A172 (cell line): ENCODE results near the gene MSTO1. TPM values are rescaled to one million over a fixed set of nuclear protein-coding genes. Genes with fewer than 3 reads are reported as not detected.
"Not testable (repeated sequence)": the region's sequence is repeated elsewhere in the genome, so short reads cannot be mapped to it uniquely, and the experiment has no call there.

Experiments
- DNase-seq: peaks from one replicate; pipeline ENCODE4 v3.0.0-alpha.2; 2015; ENCODE audit warnings: low spot score
- total RNA-seq: library from RNA; depleted of rRNA; stranded (reverse); fragments of >200 nt; shearing (Covaris generic); gene quantifications from 2 replicates; pipeline ENCODE4 v1.2.3, GENCODE V29; 2014; rRNA removed

The MSTO1 gene
- total RNA-seq = 34.3 and 42.7 TPM in 2 replicates

GRCh38 chr1:155609515-155610256, at the start of gene MSTO1:
MSTO1 (plus strand) TSS chr1:155610218; CDS start chr1:155610249, 31 bp downstream.
- DNase-seq = peak; percentile 100

DNA sequence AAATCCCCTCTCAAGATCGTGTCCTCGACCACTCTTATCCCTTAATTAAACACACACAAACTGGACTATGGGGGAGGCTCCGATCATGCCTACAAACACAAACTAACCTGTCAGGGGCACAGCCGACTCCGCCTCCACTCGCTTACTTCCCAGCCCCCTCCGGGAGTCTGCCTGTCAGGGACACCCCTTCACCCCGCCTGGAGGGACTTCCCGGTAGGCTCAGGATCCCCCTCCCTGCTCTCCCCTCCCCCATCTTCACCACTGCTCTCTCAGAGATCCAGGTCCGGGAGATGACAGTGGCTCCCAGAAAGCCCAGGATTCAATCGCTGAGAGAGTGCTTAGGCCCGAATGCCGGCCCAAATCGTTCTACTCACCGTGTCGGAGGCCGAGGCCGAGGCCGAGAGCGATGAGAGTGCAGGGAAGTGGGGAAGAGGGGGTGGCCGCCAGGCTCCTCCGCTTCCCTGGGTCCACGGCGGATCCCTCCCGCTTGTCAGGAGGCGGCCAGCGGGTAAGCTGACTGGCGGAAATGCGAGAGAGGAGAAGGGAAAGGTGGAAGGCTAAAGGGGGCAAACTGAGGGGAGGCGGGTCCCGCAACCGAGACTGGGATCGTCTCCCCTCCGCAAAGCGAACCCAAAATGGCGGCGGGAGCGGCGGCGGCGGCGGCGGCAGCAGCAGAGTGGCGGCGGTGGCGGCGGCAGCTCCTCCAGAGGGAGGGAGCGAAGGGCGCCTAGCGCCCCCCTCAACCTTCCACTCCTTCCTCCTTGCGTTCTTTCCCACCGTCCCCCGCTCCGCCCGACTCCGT, 48.0 kb upstream of the MSTO1 start:
- peak; percentile 23 for DNase-seq

DNA sequence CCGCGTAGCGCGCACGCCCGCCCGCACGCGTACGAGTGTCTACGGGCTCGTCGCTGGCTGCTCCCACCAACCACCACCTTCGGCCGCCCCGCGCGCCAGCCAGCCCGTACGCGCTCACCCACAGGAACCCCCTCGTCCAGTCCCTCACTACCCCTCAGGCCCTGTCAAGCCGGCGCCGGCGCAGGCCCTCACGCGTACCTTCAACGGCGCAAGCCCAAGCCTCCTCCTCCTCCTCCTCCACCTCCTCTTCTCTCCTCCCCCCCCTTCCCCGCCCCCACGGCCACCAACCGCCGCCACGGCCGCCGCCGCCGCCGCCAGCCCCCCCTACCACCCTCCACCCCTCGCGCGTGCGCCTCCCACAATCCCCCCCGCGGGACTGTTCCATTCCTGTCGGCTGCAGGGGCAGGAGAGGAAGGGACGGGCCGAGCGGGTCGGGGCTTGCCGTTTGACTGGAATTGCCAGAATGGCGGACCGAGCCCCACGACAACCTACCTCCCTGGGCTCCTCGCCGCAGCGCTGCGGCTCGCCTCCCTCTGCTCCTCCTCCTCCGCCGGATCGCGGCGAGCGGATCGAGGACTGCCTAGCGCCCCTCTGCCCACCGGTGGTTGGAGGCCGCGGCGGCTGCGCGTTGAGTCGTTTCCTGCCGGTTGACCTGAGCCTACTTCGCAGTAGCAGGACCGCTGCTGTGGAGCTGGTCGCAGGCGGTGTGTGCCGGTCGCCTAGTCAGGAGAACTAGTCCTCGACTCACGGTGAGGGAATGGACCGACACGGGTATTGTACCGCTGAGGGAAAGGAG, 47.2 kb upstream of the MSTO1 start, which contains the start of gene ASH1L:
Gene ASH1L, minus strand, starts transcription at position 223 of the 796 bp plus-strand sequence. CDS start 41,284 bp downstream, outside the sequence.
- DNase-seq = peak; percentile 93

- DNase-seq = not testable (repeated sequence)
Measured at GRCh38 chr1:155563377-155564022, 46.5 kb upstream of the MSTO1 start.

DNA sequence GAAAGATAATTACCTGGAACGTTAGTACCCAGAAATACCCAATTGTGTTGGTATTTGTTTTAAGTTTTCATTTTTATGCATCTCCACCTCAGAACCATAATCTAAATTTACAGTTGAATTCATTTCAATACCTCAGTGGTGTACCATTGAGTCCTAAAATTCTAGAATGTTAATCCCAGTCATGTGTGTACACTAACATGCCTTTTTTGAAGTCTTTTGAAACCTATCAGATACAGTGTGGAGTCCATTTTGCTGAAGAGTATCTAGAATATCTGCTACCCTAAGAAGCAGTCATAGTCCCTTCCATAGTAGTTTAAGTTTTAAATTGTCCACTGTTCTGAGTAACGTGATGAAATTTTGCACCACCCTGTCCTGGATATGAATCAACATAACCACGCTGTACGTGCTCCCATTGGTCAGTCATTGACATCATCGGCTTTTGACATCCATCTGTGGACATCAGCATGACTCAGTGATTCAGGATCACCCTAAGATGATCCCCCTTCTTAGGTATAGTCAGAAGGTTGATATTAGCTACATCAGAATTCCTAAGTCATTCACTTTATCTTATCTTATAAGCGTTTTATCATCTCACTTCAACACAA, 39.9 kb upstream of the MSTO1 start:
- peak; percentile 83 for DNase-seq

GRCh38 chr1:155570593-155570990, 39.4 kb upstream of the MSTO1 start:
- no peak for DNase-seq

- no peak for DNase-seq
Measured at GRCh38 chr1:155574077-155574476, 35.9 kb upstream of the MSTO1 start.

GRCh38 chr1:155575608-155576007, 34.4 kb upstream of the MSTO1 start:
- DNase-seq = not testable (repeated sequence)

DNA sequence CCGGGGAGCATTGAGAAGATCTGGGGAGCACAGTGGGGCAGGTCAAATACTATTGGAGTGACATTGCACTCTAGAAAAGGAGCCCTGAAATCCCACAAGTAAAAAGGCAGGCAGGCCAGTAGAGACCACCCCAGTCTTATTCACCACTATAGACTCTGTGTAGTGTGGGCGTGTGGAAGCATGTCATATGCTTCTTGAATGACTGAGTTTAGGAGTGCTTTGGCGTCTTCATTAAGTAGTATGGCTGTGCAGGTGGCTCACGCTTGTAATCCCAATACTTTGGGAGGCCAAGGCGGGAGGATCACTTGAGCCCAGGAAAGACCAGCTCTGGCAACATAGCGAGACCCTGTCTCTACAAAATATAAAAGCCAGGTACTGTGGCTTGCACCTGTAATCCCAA, 26.2 kb upstream of the MSTO1 start:
- not testable (repeated sequence) for DNase-seq

GRCh38 chr1:155589282-155589681, 20.7 kb upstream of the MSTO1 start:
- DNase-seq = not testable (repeated sequence)

- DNase-seq = not testable (repeated sequence)
Measured at GRCh38 chr1:155590516-155591247, 19.3 kb upstream of the MSTO1 start.

- peak; percentile 65 for DNase-seq
Measured at GRCh38 chr1:155591770-155592169, 18.2 kb upstream of the MSTO1 start.

DNA sequence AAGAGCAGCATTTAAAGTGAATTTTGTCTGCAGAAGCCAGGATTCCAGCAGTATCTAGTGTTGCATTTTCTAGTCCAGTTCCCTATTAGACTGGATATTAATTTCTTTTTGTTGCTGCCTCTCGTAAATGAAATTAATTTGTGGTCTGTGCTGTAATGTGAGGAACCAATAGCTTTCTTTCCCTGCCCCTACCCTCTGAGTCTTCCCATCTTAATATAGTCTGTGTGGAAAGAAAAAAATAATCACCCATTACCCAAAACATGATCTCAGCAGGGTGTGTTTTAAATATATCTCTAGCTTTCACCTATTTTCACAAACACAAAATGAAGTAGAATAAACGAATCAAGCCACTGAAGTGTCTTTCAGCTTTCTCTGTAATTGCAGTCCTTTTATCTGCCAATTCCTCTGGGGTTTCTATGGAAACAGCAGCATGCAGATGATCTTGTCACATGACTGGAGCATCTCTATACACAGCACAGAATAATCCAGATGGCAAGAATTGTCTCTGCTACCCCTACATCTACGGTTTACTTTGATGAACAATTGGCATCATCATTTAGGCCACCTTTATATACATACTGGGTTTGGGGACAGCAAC, 14.0 kb upstream of the MSTO1 start:
- DNase-seq = not testable (repeated sequence)

DNA sequence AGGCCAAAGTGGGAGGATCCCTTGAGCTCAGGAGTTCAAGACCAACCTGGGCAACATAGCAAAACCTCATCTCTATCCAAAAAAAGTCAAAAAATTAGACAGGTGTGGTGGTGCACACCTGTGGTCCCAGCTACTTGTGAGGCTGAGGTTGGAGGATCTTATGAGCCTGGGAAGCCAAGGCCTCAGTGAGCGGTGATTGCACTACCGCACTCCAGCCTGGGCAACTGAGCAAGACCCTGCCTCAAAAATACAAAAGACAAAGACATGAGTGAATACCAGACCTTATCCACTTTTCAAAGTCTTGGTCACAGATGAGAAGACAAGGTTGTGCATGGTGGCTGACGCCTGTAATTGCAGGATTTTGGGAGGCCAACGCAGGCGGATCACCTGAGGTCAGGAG, 13.2 kb upstream of the MSTO1 start:
- no peak for DNase-seq

DNA sequence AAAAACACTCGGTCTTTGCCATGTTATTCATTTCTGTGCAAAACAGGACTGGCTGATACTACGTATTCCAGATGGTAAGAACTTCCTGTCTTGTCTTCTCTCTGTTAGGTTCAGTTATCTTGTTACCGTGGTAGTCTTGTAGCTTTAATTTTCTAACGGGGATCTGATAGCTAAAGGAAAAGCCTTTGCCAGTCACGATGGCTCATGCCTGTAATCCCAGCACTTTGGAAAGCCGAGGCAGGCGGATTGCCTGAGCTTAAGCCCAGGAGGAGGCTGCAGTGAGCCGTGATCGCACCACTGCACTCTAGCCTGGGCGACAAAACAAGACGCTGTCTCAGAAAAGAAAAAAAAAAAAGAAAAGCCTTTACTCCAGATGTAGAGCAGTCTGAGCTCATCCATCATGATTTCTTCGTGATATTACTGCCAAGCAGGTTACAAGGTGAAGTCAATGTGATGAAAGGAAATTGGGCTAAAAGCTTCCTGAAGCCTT, 11.1 kb upstream of the MSTO1 start:
- no peak for DNase-seq

GRCh38 chr1:155599828-155600572, 10.0 kb upstream of the MSTO1 start:
- not testable (repeated sequence) for DNase-seq

DNA sequence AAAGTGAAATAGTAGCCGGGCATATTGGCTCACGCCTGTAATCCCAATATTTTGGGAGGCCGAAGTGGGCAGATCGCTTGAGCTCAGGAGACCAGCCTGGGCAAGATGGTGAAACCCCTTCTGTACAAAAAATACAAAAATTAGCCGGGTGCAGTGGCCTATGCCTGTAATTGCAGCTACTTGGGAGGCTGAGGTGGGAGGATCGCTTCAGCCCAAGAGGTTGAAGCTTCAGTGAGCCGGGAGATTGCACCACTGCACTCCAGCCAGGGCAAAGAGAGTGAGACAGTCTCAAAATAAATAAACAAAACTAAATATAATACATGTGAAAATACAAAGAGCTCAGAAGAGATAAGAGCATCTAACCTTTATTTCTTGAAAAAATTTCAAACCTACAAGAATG, 2.3 kb upstream of the MSTO1 start:
- DNase-seq = no peak

- no peak for DNase-seq
Measured at GRCh38 chr1:155608888-155609225, 1.2 kb upstream of the MSTO1 start.

DNA sequence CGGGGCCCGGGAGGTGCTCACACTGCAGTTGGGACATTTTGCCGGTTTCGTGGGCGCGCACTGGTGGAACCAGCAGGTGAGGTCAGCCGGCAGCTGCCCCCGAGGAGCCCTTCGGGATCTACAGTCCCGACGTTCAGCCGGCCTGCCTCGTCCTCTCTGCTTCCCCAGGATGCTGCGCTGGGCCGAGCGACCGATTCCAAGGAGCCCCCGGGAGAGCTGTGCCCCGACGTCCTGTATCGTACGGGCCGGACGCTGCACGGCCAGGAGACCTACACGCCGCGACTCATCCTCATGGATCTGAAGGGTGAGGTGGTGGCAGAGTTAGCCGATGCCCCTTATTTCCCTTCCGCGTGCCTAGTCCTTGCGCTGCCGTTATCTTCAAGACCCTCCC, 234 bp downstream of the MSTO1 start:
- DNase-seq = not testable (repeated sequence)
